Measurements from ENCODE around the gene PPP3CA.

- TF ChIP-seq EP300 (IDR thresholded peaks at IDR 0.05) (no peak), CTCF (IDR thresholded peaks at IDR 0.05) (no peak), POLR2A (IDR thresholded peaks at IDR 0.05) (no peak)
These were observed 158.4 kb downstream of the PPP3CA start for GRCh38 chr4:101188906-101189305.
